BLaER1 treated with 17β-estradiol and CSF1 and Interleukin-3, amounts not matched to agents 10 nM and 100 nM (cell line): Measurements from ENCODE around the gene UNCX.

Experiments used
- H3K27ac ChIP-seq, 11 experiments: shearing (Covaris generic); formaldehyde crosslinking; 2 replicates each; pipeline ENCODE4 v1.8.1; 2022
- H3K27me3 ChIP-seq, 11 experiments: shearing (Covaris generic); formaldehyde crosslinking; 2 replicates each; pipeline ENCODE4 v1.8.1; 2022
- H3K36me3 ChIP-seq, 11 experiments: shearing (Covaris generic); formaldehyde crosslinking; 2 replicates each; pipeline ENCODE4 v1.8.1; 2022
- H3K4me1 ChIP-seq, 10 experiments: shearing (Covaris generic); formaldehyde crosslinking; 2 replicates each; pipeline ENCODE4 v1.8.1; 2022
- H3K4me2 ChIP-seq, 11 experiments: shearing (Covaris generic); formaldehyde crosslinking; 2 replicates each; pipeline ENCODE4 v1.8.1; 2022
- H3K4me3 ChIP-seq, 10 experiments: shearing (Covaris generic); formaldehyde crosslinking; 2 replicates each; pipeline ENCODE4 v1.8.1; 2022
- H3K9ac ChIP-seq, 11 experiments: shearing (Covaris generic); formaldehyde crosslinking; 2 replicates each; pipeline ENCODE4 v1.8.1; 2022
- H3K9me3 ChIP-seq, 11 experiments: shearing (Covaris generic); formaldehyde crosslinking; replicated peaks in 1 of 11; 2 replicates each; pipeline ENCODE4 v1.8.1; 2022
- H4K20me1 ChIP-seq, 11 experiments: shearing (Covaris generic); formaldehyde crosslinking; 2 replicates each; pipeline ENCODE4 v1.8.1; 2022
- Cebpa-rat ChIP-seq, 11 experiments: shearing (Covaris generic); IDR thresholded peaks; 2 replicates each; pipeline ENCODE4 v1.8.1; 2022

UNCX gene

GRCh38 chr7:1223196-1223981 is 9.3 kb upstream of the UNCX start:
- no peaks in the 10 kb centered on the region for H3K36me3 ChIP-seq
- peaks cover 9 to 21% (median 14%) of the 10 kb centered on the region in 10 experiments; a peak in 18 of 20 replicates for H3K4me1 ChIP-seq
- H3K4me3 ChIP-seq, result no peak overlapping the region
- no peak overlapping the region for H3K27ac ChIP-seq
- H4K20me1 ChIP-seq, result peaks cover 0 to 41% (median 30%) of the 10 kb centered on the region in 11 experiments; a peak in 16 of 22 replicates
- no peaks in the 10 kb centered on the region for H3K9me3 ChIP-seq
- no peak overlapping the region for H3K9ac ChIP-seq
- H3K27me3 ChIP-seq, result peaks cover 85 to 100% (median 99%) of the 10 kb centered on the region in 11 experiments
- TF ChIP-seq Cebpa-rat (IDR thresholded peaks at IDR 0.05), result no peak
- no peak overlapping the region for H3K4me2 ChIP-seq

- Histone ChIP-seq H3K36me3 (no peaks in the 10 kb centered on the region), H3K9ac (no peak overlapping the region), H3K9me3 (no peaks in the 10 kb centered on the region), H3K4me1 (peaks cover 12 to 22% (median 16%) of the 10 kb centered on the region in 10 experiments; a peak in 18 of 20 replicates), H4K20me1 (peaks cover 0 to 47% (median 36%) of the 10 kb centered on the region in 11 experiments; a peak in 16 of 22 replicates), H3K4me3 (no peak overlapping the region), H3K27ac (no peak overlapping the region), H3K27me3 (peaks cover 94 to 100% (median 100%) of the 10 kb centered on the region in 11 experiments), H3K4me2 (no peak overlapping the region)
- no peak for TF ChIP-seq Cebpa-rat (IDR thresholded peaks at IDR 0.05)
Observed at GRCh38 chr7:1224086-1224716, 8.5 kb upstream of the UNCX start.

- Histone ChIP-seq H3K36me3 (no peaks in the 10 kb centered on the region), H3K27me3 (peaks cover 95 to 100% (median 100%) of the 10 kb centered on the region in 11 experiments), H3K9ac (no peak overlapping the region), H3K9me3 (no peaks in the 10 kb centered on the region), H3K27ac (no peak overlapping the region), H3K4me3 (no peak overlapping the region), H3K4me2 (no peak overlapping the region), H3K4me1 (peaks cover 12 to 22% (median 16%) of the 10 kb centered on the region in 10 experiments; a peak in 18 of 20 replicates), H4K20me1 (peaks cover 0 to 52% (median 40%) of the 10 kb centered on the region in 11 experiments; a peak in 16 of 22 replicates)
- TF ChIP-seq Cebpa-rat (IDR thresholded peaks at IDR 0.05), result no peak
Observed at GRCh38 chr7:1225030-1225429, 7.6 kb upstream of the UNCX start.

GRCh38 chr7:1225441-1226185 is 7.1 kb upstream of the UNCX start:
- no peak for TF ChIP-seq Cebpa-rat (IDR thresholded peaks at IDR 0.05)
- Histone ChIP-seq H4K20me1 (peaks cover 0 to 54% (median 42%) of the 10 kb centered on the region in 11 experiments; a peak in 16 of 22 replicates), H3K9ac (no peak overlapping the region), H3K27ac (no peak overlapping the region), H3K27me3 (peaks cover 94 to 99% (median 99%) of the 10 kb centered on the region in 11 experiments), H3K4me2 (no peak overlapping the region), H3K36me3 (no peaks in the 10 kb centered on the region), H3K4me3 (no peak overlapping the region), H3K4me1 (peaks cover 12 to 22% (median 16%) of the 10 kb centered on the region in 10 experiments; a peak in 18 of 20 replicates), H3K9me3 (no peaks in the 10 kb centered on the region)

- H4K20me1 ChIP-seq, result peaks cover 0 to 61% (median 49%) of the 10 kb centered on the region in 11 experiments; a peak in 16 of 22 replicates
- H3K4me2 ChIP-seq, result no peak overlapping the region
- no peaks in the 10 kb centered on the region for H3K9me3 ChIP-seq
- H3K27me3 ChIP-seq, result peaks cover 94 to 99% (median 99%) of the 10 kb centered on the region in 11 experiments
- H3K9ac ChIP-seq, result no peak overlapping the region
- no peak overlapping the region for H3K4me3 ChIP-seq
- H3K27ac ChIP-seq, result no peak overlapping the region
- peaks cover 12 to 22% (median 16%) of the 10 kb centered on the region in 10 experiments; a peak in 18 of 20 replicates for H3K4me1 ChIP-seq
- no peaks in the 10 kb centered on the region for H3K36me3 ChIP-seq
- TF ChIP-seq Cebpa-rat (IDR thresholded peaks at IDR 0.05), result no peak
Observed at GRCh38 chr7:1226186-1226901, 6.3 kb upstream of the UNCX start.

GRCh38 chr7:1227071-1227804 is 5.4 kb upstream of the UNCX start:
- H3K4me3 ChIP-seq, result no peak overlapping the region
- H3K27me3 ChIP-seq, result peaks cover 94 to 99% (median 99%) of the 10 kb centered on the region in 11 experiments
- peaks cover 12 to 22% (median 16%) of the 10 kb centered on the region in 10 experiments; a peak in 18 of 20 replicates for H3K4me1 ChIP-seq
- TF ChIP-seq Cebpa-rat (IDR thresholded peaks at IDR 0.05), result no peak
- H3K9ac ChIP-seq, result no peak overlapping the region
- no peaks in the 10 kb centered on the region for H3K36me3 ChIP-seq
- H3K27ac ChIP-seq, result no peak overlapping the region
- H4K20me1 ChIP-seq, result peaks cover 0 to 70% (median 57%) of the 10 kb centered on the region in 11 experiments; a peak in 17 of 22 replicates
- H3K4me2 ChIP-seq, result peak overlapping the region in 9 of 11 experiments; percentile 16 to 89 (median 65); a peak in 11 of 22 replicates
- H3K9me3 ChIP-seq, result no peaks in the 10 kb centered on the region

GRCh38 chr7:1227814-1228544 is 4.7 kb upstream of the UNCX start:
- peak overlapping the region; percentile 16 to 89 (median 65); a peak in 19 of 22 replicates for H3K4me2 ChIP-seq
- no peaks in the 10 kb centered on the region for H3K9me3 ChIP-seq
- peaks cover 96 to 99% (median 99%) of the 10 kb centered on the region in 11 experiments for H3K27me3 ChIP-seq
- peaks cover 12 to 22% (median 16%) of the 10 kb centered on the region in 10 experiments; a peak in 18 of 20 replicates for H3K4me1 ChIP-seq
- TF ChIP-seq Cebpa-rat (IDR thresholded peaks at IDR 0.05), result no peak
- H3K27ac ChIP-seq, result no peak overlapping the region
- no peaks in the 10 kb centered on the region for H3K36me3 ChIP-seq
- peaks cover 0 to 71% (median 58%) of the 10 kb centered on the region in 11 experiments; a peak in 17 of 22 replicates for H4K20me1 ChIP-seq
- no peak overlapping the region for H3K9ac ChIP-seq
- H3K4me3 ChIP-seq, result peak overlapping the region in 5 of 10 experiments; percentile 14 to 40 (median 24); a peak in 5 of 20 replicates
